H4 (cell line): ENCODE measurements around the gene FAM193A. TPM values are rescaled to one million over a fixed set of nuclear protein-coding genes. Genes with fewer than 3 reads are reported as not detected.
"Not testable (repeated sequence)": the region's sequence is repeated elsewhere in the genome, so short reads cannot be mapped to it uniquely, and the experiment has no call there.

Experiments
- DNase-seq: peaks from one replicate; pipeline ENCODE4 v3.0.0-alpha.2; 2015; ENCODE audit warnings: low spot score
- total RNA-seq: library from RNA; depleted of rRNA; stranded (reverse); fragments of >200 nt; shearing (Covaris generic); gene quantifications from 2 replicates; pipeline ENCODE4 v1.2.3, GENCODE V29; 2014

The FAM193A gene
- total RNA-seq, 1 experiment from 2014 or later, result 8.9 TPM

GRCh38 chr4:2649604-2650114, 113.2 kb downstream of the FAM193A start:
- DNase-seq, result no peak

DNA sequence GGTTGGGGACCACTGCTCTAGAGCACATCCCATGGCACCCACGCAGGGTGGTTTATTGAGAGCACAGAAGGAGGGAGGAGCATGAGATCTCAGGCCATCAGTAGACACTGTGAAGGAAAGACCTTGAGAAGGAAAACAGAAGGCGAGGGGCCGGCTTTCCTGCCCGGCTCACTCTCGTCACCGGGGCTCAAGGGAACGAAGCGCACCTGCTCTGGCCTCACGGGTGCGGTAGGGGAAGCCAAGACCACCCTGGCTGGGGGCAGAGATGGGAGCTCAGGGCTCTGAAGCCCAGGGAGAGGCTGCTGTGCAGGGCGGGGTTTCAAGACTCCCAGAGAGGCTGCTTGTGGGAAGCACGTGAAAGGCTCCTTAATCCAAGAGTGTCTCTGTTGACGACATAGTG, 113.8 kb downstream of the FAM193A start:
- no peak for DNase-seq

DNA sequence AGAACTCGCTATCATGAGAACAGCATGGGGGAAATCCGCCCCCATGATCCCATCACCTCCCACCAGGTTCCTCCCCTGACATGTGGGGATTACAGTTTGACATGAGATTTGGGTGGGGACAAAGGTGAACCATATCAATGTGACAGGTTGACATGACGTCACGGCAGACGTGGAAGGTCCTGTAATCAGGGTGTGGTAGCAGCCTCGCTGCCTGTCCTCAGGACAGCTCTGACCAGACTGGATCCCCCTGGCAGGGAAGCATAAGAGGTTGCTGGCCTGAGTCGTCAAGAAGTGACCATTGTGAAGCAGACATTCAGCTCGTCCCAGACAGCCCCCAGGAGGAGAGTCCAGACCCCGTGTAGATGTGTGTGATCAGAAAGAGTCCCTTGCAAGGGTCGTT, 115.1 kb downstream of the FAM193A start:
- DNase-seq, result no peak

GRCh38 chr4:2651998-2652397, 115.6 kb downstream of the FAM193A start:
- DNase-seq, result no peak

GRCh38 chr4:2652415-2653160, 116.1 kb downstream of the FAM193A start:
- no peak for DNase-seq

DNA sequence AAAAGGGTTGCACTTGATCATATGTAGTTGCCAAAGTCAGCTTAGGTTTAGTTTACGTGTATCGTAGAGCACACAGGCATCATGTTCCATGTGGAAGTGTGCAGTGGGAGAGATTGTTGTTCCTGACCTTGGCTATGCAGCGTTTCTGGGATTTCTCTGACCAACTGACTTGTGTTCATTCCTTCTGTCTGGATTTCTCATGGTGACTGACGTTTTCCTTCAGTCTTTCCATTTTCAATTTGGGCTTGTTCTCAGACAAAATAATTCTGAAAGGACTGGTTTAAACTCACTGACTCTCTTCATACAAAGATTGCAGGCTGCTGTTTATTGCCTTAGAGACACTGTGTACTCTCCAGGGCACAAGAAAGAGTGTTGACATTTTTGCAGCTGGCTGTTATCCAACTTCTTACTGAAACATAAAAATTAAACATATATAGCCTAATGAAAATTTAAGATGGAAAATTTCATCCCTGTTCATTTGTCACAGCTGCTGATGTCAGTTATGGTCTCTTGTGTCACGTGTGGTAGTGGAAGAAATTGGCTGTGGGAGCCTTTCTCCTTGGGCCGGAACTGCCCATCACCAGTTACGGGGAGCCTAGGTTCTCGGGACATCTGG, 124.3 kb downstream of the FAM193A start:
- no peak for DNase-seq

DNA sequence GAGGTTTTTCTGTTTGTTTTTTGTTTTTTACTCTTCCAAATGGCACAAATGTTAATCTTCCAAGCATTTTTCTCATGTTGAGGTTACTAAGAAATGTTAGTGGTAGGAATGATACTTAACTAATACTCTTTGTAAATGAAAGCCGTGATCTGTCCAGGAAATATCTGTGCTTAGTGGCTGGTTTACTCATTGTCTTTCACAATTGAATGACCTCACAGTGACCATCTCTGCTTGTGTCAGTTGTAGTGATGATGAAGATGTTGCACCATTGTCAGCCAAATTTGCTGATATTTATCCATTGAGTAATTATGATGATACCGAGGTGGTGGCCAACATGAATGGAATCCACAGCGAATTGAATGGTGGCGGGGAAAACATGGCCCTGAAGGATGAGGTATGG, 126.2 kb downstream of the FAM193A start:
- no peak for DNase-seq

GRCh38 chr4:2663275-2663674, 126.8 kb downstream of the FAM193A start:
- no peak for DNase-seq

DNA sequence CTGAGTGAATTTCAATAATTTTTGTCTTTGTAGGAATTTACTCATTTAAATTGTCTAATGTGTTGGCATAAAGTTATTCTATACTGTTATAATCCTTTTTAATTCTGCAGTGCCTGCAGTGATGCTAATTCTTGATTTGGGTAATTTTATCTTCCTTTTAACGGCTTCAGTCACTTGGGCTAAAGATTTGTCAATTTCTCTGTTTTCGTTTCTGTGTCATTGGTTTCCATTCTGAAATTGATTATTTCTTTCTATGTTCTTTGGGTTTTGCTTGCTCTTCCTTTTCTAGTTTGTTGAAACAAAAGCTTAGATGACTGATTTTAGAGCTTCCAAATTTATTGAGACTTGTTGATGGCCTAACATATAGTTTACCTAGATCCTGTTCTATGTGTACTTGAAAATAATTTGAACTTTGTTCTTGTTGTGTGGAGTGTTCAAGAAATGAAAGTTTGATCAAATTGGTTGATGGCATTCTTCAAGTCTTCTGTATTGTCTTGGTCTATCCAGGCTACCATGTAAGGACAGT, 130.3 kb downstream of the FAM193A start:
- no peak for DNase-seq

GRCh38 chr4:2667428-2667827, 131.0 kb downstream of the FAM193A start:
- DNase-seq, result no peak

DNA sequence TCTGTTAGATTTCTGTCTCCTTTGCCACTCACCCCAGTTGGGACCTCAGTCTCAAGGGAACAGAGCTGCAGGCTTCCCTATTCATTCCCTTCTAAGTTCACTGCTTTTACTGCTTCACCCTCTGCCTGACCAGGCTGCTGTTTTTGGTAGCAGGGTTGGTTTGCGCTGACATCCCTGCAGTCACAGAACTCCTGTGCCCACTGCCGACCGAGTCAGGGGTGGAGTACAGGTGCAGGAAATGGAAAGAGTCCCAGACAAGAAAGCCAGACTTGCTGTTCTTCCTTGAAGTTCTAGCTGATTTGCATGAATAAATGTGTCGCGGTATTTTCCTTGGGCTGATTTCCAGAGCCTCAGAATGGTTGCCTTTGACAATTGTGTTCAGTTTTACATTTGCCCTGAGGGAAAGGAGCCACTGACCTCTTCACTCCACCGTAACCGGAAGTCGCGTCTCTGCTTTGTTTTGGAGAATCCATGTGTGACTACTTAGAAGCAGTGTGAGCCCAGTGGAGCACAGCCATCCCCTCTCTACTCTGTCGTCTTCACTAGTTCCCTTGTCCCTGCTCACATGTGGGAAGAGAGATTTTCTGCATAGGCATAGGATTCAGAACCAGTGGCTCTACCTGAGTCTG, 134.9 kb downstream of the FAM193A start:
- DNase-seq, result no peak

- DNase-seq, result no peak
These were observed 135.6 kb downstream of the FAM193A start for GRCh38 chr4:2672082-2672481.

- no peak for DNase-seq
These were observed 136.3 kb downstream of the FAM193A start for GRCh38 chr4:2672700-2673099.

DNA sequence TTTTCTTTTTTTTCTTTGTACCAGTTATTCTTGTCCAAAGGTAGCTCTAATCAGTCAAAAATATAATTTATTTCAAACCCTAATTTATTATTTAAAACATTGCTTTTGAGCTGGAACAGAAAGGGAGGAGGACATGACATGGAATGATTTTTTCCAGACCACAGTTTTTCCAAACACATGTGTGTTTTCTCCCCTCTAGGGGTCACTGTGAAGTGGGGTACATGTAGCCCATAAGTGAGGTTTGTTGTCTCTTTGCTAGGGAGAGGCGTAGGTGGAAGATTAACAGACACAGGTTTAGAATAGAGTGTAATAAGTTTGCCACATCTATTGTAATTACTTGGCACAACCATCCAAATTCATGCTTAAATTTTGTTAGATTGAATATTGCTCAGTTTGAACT, 136.7 kb downstream of the FAM193A start:
- no peak for DNase-seq

DNA sequence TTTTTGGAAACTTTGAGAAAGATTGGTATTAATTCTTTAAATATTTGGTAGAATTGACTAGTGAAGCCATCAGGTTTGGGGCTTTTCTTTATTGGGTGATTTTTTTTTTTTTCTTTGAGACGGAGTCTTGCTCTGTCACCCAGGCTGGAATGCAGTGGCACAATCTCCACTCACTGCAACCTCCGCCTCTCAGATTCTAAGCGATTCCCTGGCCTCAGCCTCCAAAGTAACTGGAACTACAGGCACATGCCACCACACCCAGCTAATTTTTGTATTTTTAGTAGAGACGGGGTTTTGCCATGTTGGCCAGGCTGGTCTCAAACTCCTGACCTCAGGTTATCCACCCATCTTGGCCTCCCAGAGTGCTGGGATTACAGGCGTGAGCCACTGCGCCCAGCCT, 143.3 kb downstream of the FAM193A start:
- not testable (repeated sequence) for DNase-seq

GRCh38 chr4:2684486-2684885, 148.0 kb downstream of the FAM193A start:
- no peak for DNase-seq

DNA sequence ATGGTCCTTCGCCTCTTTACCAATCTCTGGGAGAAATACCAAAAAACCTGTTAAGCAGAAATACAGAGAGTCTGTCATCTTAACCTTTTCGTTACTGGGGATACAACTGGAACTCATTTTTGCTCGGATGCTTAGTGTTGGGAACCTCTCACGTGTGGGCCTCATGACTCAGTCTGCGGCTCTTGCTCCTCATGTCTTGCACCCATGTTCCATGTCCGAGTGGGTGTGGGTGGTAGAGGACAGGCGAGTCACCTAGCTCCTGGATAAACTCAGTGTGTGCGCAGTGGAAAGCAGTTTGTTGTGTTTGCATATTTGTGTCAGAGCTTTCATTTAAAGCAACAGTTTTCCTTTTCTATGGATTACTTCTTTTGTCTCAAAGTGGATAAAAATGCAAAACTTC, 149.1 kb downstream of the FAM193A start:
- DNase-seq, result no peak

DNA sequence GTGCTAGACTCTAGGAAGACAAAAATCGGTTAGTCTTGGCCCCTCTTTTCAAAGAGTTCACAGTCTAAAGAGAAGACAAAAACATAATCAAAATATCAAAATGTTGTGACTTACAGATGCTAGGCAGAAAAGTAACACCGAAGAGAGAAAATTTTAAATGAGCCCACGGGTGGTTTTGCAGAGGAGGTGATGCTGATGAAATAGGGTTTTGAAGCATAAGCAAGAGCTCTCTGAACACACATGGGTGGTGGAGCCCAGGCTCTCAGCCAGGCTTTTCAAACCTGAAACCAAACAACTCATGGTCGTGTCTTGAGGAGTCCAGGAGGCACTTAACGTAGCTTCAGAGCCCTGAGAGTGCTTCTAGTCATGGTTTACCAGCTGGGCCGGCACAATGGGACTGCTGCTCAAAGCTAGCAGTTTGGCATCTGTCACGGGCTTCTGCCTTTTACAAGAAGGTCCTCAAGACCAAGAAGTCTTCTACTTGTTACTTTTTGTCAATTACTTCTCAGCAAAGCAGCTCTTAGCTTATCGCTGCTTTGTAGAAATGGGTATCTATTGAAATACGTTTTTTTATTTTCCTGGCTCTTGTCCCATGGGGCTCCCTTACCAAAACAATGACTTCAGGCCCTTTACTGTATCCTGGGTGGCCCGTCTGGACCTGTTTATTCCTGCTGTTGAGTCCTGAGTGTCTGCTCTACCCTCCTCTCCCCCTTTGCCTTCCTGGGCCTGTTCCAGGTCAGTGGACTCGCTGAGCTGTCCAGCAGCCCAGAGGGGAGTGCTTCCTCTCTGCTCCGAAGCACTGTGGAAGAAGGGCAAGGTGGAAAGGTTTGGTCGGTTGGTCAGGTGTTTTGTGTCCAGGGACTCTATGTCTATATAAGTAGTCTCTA, 150.2 kb downstream of the FAM193A start:
- DNase-seq, result no peak

GRCh38 chr4:2688281-2688680, 151.8 kb downstream of the FAM193A start:
- DNase-seq, result no peak

- DNase-seq, result no peak
These were observed 152.2 kb downstream of the FAM193A start for GRCh38 chr4:2688697-2689096.

DNA sequence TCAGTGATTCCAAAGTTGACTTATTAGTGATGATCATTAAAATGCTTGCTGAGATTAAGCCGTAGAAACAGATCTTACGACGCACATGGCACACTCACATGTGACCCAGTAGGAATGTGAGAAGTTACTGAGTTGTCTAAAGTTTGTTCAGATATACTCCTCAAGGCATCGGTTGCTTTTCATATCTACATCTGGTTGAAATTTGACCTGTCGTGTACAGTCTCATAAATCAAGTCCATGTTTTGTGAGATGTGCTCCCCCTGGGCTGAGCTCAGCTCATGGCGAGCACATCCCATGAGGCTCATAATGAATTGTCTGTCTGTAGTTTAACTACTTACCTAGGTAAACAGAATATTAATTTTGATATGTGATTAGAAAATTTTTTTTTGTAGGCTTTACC, 152.7 kb downstream of the FAM193A start:
- DNase-seq, result no peak
